Measurements from ENCODE around the gene RNASE9.
"Not testable (repeated sequence)": the region's sequence is repeated elsewhere in the genome, so short reads cannot be mapped to it uniquely, and the experiment has no call there.

The RNASE9 gene

GRCh38 chr14:20560961-20561360 is at the start of gene RNASE9:
Gene RNASE9 (minus strand): TSS chr14:20561047.
- no peak for DNase-seq

GRCh38 chr14:20610002-20610765 is 49.3 kb upstream of the RNASE9 start:
- peak; percentile 81 to 82 for DNase-seq

GRCh38 chr14:20609215-20610001 is 48.6 kb upstream of the RNASE9 start:
- DNase-seq, result peak; percentile 70 to 85

- DNase-seq, result no peak
Observed at GRCh38 chr14:20608383-20609110, 47.7 kb upstream of the RNASE9 start.

- DNase-seq, result no peak
Observed at GRCh38 chr14:20607617-20608016, 46.8 kb upstream of the RNASE9 start.

- DNase-seq, result no peak
Observed at GRCh38 chr14:20606902-20607242, 46.0 kb upstream of the RNASE9 start.

GRCh38 chr14:20606190-20606901 is 45.5 kb upstream of the RNASE9 start:
- DNase-seq, result no peak

- no peak for DNase-seq
Observed at GRCh38 chr14:20603813-20604690, 43.2 kb upstream of the RNASE9 start.

- DNase-seq, result no peak
Observed at GRCh38 chr14:20602583-20602982, 41.7 kb upstream of the RNASE9 start.

GRCh38 chr14:20601522-20601921 is 40.7 kb upstream of the RNASE9 start:
- no peak for DNase-seq

- no peak for DNase-seq
Observed at GRCh38 chr14:20597108-20597507, 36.3 kb upstream of the RNASE9 start.

- DNase-seq, result not testable (repeated sequence)
Observed at GRCh38 chr14:20595726-20596125, 34.9 kb upstream of the RNASE9 start.

- DNase-seq, result no peak
Observed at GRCh38 chr14:20592574-20592973, 31.7 kb upstream of the RNASE9 start.

GRCh38 chr14:20591235-20591634 is 30.4 kb upstream of the RNASE9 start, which contains the start of gene RNASE12:
Gene RNASE12 (minus strand): TSS chr14:20591376. CDS start chr14:20590723, 653 bp downstream.
- DNase-seq, result no peak

GRCh38 chr14:20587489-20588154 is 26.8 kb upstream of the RNASE9 start, which contains the start of gene RNASE11:
Gene RNASE11 (minus strand): TSS chr14:20588001.
- no peak for DNase-seq

- no peak for DNase-seq
Observed at GRCh38 chr14:20583908-20584307, 23.1 kb upstream of the RNASE9 start.

GRCh38 chr14:20583142-20583541 is 22.3 kb upstream of the RNASE9 start:
- DNase-seq, result no peak

GRCh38 chr14:20580242-20580641 is 19.4 kb upstream of the RNASE9 start:
- no peak for DNase-seq

- no peak for DNase-seq
Observed at GRCh38 chr14:20578784-20579502, 18.1 kb upstream of the RNASE9 start.

- no peak for DNase-seq
Observed at GRCh38 chr14:20578325-20578724, 17.5 kb upstream of the RNASE9 start.
